Measurements from ENCODE around the gene APOB. TPM values are rescaled to one million over a fixed set of nuclear protein-coding genes. Genes with fewer than 3 reads are reported as not detected.

The APOB gene
- polyA plus RNA-seq, 2 of the 4 experiments (the other 2 are of a cell fraction), result under 0.01 TPM; not detected in 1

- FAIRE-seq (no peak), ATAC-seq (no peak)
Observed at GRCh38 chr2:21007129-21008013, 36.5 kb downstream of the APOB start.

GRCh38 chr2:21006423-21007128, 37.3 kb downstream of the APOB start:
- DNase-seq (ENCODE audit: low read depth in 1 of 2, low spot score in 1 of 2) (no peak), ATAC-seq (no peak), FAIRE-seq (no peak)
- 33% methylated on average over 6 of the region's 6 CpGs for WGBS (ENCODE audit: missing lambda C conversion rate)
- no peak overlapping the region for H3K27ac ChIP-seq
- ChIA-PET CTCF (interaction anchor here (0.9 to 1.9 kb wide), 6 partner anchors 11 to 345 kb away, joined by 3 to 6 read pairs (median 4); no protein-coding TSS in a partner anchor), POLR2A (no interaction called here)
- H3K4me1 ChIP-seq, result no peaks in the 10 kb centered on the region
- TF ChIP-seq CBX2 (IDR thresholded peaks at IDR 0.05; ENCODE audit: borderline replicate concordance, low read depth), result no peak
- H3K4me2 ChIP-seq, result no peak overlapping the region
- H3K9me3 ChIP-seq, result no peaks in the 10 kb centered on the region
- no peak overlapping the region for H3K4me3 ChIP-seq

More at GRCh38 chr2:21007129-21008013, 36.5 kb downstream of the APOB start:
- ChIA-PET POLR2A (no interaction called here), CTCF (interaction anchor here (1.0 to 1.4 kb wide), 3 partner anchors 19 to 346 kb away, joined by 3 to 6 read pairs (median 4); no protein-coding TSS in a partner anchor)
- no peak for DNase-seq (ENCODE audit: low read depth in 1 of 2, low spot score in 1 of 2)
- Histone ChIP-seq H3K9me3 (no peaks in the 10 kb centered on the region), H3K4me2 (no peak overlapping the region), H3K27ac (no peak overlapping the region), H3K4me1 (no peaks in the 10 kb centered on the region), H3K4me3 (no peak overlapping the region)
- WGBS (ENCODE audit: missing lambda C conversion rate), result 12% methylated on average over 8 of the region's 8 CpGs
- TF ChIP-seq KDM5A (IDR thresholded peaks at IDR 0.05) (no peak), HOXB13 (CRISPR knock-in tag; IDR thresholded peaks at IDR 0.05; ENCODE audit: low read depth) (no peak)

GRCh38 chr2:21005700-21006422, 38.0 kb downstream of the APOB start:
- no peak for DNase-seq (ENCODE audit: low read depth in 1 of 2, low spot score in 1 of 2)
- Histone ChIP-seq H3K4me3 (no peak overlapping the region), H3K27ac (no peak overlapping the region), H3K4me1 (no peaks in the 10 kb centered on the region), H3K4me2 (no peak overlapping the region), H3K9me3 (no peaks in the 10 kb centered on the region)
- no peak for ATAC-seq
- 12% methylated on average over 9 of the region's 9 CpGs for WGBS (ENCODE audit: missing lambda C conversion rate)
- no peak for TF ChIP-seq HDAC2 (IDR thresholded peaks at IDR 0.05)
- no peak for TF ChIP-seq ZNF302 (CRISPR knock-in tag; IDR thresholded peaks at IDR 0.05)
- POLR2A ChIA-PET, result no interaction called here
- FAIRE-seq, result no peak
- CTCF ChIA-PET, result interaction anchor here (0.6 to 1.9 kb wide), 6 partner anchors 10 to 400 kb away, joined by 3 to 6 read pairs (median 4); no protein-coding TSS in a partner anchor

- no peak overlapping the region for H3K4me3 ChIP-seq
- no peaks in the 10 kb centered on the region for H3K9me3 ChIP-seq
- H3K4me2 ChIP-seq, result no peak overlapping the region
- no peak for ATAC-seq
- ChIA-PET POLR2A (no interaction called here), CTCF (interaction anchor here (0.6 to 1.9 kb wide), 4 partner anchors 9 to 399 kb away, joined by 3 to 5 read pairs (median 4); no protein-coding TSS in a partner anchor)
- DNase-seq (ENCODE audit: low read depth in 1 of 2, low spot score in 1 of 2), result no peak
- 15% methylated on average over 9 of the region's 9 CpGs for WGBS (ENCODE audit: missing lambda C conversion rate)
- no peak for FAIRE-seq
- no peak overlapping the region for H3K27ac ChIP-seq
- H3K4me1 ChIP-seq, result no peaks in the 10 kb centered on the region
- TF ChIP-seq USF2 (IDR thresholded peaks at IDR 0.05) (no peak), FOXS1 (CRISPR knock-in tag; IDR thresholded peaks at IDR 0.05) (no peak), SREBF2 (IDR thresholded peaks at IDR 0.05) (no peak), NFE2L2 (conservative IDR thresholded peaks at IDR 0.05; ENCODE audit: low read length) (no peak)
Observed at GRCh38 chr2:21005111-21005699, 38.7 kb downstream of the APOB start.

GRCh38 chr2:21004181-21004572, 39.7 kb downstream of the APOB start:
- Histone ChIP-seq H3K9me3 (no peaks in the 10 kb centered on the region), H3K4me3 (no peak overlapping the region), H3K27ac (no peak overlapping the region), H3K4me1 (no peaks in the 10 kb centered on the region), H3K4me2 (no peak overlapping the region)
- 32% methylated on average over 10 of the region's 10 CpGs for WGBS (ENCODE audit: missing lambda C conversion rate)
- ATAC-seq (no peak), DNase-seq (ENCODE audit: low read depth in 1 of 2, low spot score in 1 of 2) (no peak), FAIRE-seq (no peak)
- ChIA-PET CTCF (interaction anchor here (0.6 to 0.9 kb wide), 2 partner anchors 41 to 454 kb away, joined by 3 read pairs; no protein-coding TSS in a partner anchor), POLR2A (no interaction called here)
- TF ChIP-seq PHF8 (IDR thresholded peaks at IDR 0.05; ENCODE audit: borderline replicate concordance, low read depth) (no peak), CHD2 (IDR thresholded peaks at IDR 0.05; ENCODE audit: low read length, partially characterized antibody) (no peak), JUNB (IDR thresholded peaks at IDR 0.05) (no peak), MAFK (IDR thresholded peaks at IDR 0.05; ENCODE audit: partially characterized antibody) (no peak), HOXA7 (CRISPR knock-in tag; IDR thresholded peaks at IDR 0.05) (no peak), SMC3 (IDR thresholded peaks at IDR 0.05) (no peak), RNF2 (IDR thresholded peaks at IDR 0.05; ENCODE audit: borderline replicate concordance, low read depth) (no peak), ZSCAN20 (CRISPR knock-in tag; IDR thresholded peaks at IDR 0.05) (no peak), CBX8 (IDR thresholded peaks at IDR 0.05) (no peak)

All from A549 (cell line).